Kidney tubule cell (primary cell): ENCODE measurements around the gene PALLD.

ENCODE experiments used
- DNase-seq: peaks from one replicate; pipeline ENCODE4 v3.0.0-alpha.2; 2018; ENCODE audit warnings: low spot score

Gene PALLD

GRCh38 chr4:168560184-168561180, 63.6 kb downstream of the PALLD start:
- DNase-seq, result peak; percentile 5

- peak; percentile 58 for DNase-seq
Measured at GRCh38 chr4:168562041-168562571, 65.3 kb downstream of the PALLD start.

DNA sequence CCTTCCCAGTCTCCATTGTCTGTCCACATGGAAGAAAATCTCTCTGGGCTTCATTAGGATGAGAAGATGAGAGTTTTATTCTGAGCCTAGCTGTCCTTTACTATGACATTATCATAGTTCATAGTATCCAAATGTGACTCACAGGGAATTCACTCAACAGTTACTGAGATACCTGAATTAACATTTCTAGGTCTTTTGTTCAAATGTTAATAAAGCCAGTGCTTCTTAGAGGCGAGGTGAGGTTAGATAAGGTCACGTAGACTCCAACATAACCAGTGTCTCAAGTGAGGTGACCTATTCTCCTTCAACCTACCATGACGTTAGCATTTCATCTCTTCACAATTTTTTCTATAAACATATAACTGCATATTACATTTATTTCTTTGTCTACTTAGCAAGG, 67.2 kb downstream of the PALLD start:
- no peak for DNase-seq

DNA sequence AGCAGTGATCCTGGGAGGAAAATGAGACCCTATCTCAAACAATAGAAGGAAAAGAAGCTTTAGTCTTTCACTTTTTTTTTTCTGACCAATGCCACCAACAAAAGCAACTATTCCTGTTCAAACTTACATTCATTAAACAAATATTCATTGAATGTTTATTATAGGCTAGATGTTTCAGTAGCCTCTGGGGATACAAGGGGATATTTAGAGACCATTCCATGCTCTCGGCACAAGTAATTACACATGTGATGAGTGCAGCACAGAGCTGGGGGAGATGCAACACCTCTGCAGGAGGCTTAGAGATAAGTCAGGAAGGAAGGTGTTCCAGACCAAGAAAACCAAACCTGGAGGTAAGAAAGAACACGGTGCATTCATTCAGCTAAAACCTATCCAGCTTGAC, 68.3 kb downstream of the PALLD start:
- DNase-seq, result no peak

DNA sequence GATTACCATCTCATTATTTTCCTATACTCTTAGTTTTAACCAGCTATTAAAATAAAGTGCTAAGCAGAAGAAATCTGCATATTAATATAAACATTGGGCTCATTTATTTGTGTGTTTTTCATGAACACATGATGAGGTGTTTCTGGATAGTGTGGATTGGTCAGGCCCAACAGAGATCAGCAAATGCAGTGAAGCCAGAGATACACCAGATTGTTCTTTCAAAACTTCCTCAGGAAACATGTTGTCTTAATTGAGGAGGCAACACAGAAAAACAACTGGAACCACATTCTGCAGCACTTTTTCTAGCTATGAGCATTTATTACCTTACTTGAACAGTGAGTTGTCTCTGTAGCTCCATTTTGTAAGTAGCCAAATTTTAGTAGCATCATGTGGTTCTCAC, 69.9 kb downstream of the PALLD start:
- DNase-seq, result no peak

GRCh38 chr4:168569066-168569930, 72.4 kb downstream of the PALLD start:
- DNase-seq, result peak; percentile 9

DNA sequence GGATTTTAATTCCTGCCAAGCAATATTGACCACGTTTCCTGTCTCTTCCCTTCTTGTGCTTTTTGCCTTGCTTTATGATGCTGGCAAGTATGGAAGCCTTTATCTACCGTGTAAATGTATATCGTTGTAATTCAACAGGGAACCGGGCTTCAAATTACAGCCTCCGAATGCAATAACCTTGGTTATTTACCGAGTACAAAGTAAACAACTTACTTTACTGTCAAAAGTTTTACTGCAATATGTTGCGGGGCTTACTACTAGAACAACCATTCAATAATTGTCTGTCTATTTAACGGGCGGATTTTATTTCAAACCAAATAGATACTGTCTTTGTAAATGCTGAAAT, 73.1 kb downstream of the PALLD start:
- DNase-seq, result no peak

DNA sequence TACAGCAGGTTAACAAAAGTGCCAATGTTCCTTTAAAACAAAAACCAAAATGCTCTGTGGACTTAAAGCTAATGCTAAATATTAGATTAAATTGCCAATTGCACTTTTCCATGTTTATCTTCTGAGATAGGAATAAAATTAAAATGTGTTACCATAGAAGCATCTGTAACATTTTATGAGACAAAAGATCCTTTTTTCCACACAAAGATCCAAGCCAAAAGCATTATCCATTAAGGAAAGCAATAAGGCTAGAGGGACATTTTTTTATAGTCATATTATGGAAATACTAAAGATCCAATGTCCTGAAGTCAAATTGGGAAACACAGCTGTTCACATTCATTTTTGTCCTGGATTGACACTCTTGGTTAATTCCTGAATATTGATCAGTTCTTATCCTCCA, 73.6 kb downstream of the PALLD start:
- no peak for DNase-seq

DNA sequence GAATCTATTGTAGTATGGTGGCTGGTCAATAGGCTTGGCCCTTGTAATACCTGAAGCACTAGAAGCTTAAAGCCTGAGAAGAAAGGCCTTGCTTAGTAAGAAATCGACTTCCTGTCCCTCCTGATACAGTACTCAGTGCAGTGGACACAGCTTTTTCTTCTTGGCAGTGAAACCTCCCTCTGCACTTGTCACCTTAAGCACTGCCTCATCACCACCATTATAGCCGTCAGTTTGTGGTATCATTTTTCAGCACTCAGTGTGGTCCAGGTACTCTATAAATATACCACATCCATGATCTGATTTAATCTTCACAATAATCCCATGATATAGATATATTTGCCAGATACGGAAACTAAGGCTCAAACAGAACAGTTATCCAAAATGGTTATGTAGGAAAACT, 75.2 kb downstream of the PALLD start:
- no peak for DNase-seq

GRCh38 chr4:168573870-168574269, 77.0 kb downstream of the PALLD start:
- no peak for DNase-seq

- peak; percentile 54 for DNase-seq
Measured at GRCh38 chr4:168574581-168575295, 77.9 kb downstream of the PALLD start.

DNA sequence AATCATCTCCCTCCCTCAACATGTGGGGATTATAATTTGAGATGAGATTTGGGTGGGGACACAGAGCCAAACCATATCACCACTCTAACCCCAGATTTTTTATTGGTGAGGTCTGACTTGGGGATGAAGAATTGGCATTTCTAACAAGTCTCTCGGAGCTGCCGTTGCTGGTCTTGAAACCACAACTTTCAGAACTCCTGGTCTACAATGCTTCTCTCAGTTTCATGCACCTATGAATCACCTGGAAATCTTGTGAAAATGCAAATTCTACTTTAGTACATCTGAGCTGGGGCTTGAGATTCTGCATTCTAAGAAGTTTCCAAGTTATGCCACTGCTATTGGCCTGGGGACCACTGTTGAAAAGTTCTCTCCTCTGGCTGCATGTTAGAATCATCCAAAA, 78.6 kb downstream of the PALLD start:
- no peak for DNase-seq

- no peak for DNase-seq
Measured at GRCh38 chr4:168577624-168578023, 80.8 kb downstream of the PALLD start.

GRCh38 chr4:168580228-168580627, 83.4 kb downstream of the PALLD start:
- DNase-seq, result no peak

DNA sequence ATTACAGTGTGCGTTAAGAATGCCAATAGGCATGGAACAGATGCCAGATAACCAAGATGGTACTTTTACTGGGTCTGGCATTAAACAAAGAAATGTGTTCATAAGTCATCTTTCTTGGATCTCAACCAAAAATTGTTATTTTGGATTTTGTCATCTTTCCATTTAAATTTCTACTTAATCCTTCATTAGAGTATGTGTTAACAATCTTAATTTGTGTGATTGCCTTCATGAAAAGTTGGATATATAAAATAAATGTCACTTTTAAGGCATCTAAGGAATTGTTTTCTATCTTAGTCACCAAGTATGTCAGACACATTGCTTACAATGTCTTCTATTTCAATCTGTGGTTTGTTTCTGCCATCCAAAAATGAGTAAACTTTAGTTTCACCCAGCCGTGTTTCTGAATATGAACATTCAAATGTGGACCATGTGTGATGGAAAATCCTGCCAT, 87.5 kb downstream of the PALLD start:
- peak; percentile 63 for DNase-seq

DNA sequence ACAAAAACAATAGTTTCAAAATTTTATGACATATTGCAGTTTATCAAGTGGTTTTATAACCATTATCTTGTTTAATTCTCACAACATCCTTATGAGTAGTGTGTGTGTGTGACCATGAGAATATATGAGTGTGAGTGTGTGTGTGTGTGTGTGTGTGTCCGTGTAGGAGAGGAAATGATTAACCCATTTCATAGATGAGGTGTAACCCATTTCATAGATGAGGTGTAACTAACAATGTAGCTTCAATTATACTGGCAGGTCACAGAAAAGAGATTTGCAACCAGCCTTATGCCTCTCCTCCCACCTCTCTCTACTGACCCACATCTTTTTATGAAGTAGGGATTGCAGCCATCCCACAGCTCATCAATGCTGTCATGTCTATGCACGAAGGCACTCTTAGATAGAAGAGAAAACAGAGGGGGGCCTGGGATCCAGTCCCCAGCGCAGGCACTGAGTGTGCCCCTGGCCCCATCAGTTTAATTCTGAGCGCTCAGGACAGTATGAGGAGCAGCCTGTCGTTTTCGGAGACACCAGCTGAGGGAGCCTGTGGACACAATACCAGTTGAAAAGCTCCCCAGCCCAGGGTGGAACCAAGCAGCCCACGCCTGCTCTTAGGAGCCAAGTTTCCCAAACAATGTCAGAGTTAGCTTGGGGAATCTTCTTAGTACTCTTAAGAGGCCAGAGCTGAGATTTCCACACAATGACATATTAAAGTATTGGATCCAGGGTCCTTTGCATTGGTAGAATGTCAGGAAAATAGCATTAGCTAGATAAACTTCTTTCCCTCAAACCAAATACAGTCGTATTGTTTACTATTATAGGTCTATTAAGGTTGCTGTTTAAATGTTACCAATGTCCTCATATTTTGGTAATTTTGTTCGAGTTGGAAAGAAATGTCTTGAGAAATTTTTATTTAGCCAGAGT, 88.6 kb downstream of the PALLD start:
- peak; percentile 82 for DNase-seq

GRCh38 chr4:168586926-168587325, 90.1 kb downstream of the PALLD start:
- no peak for DNase-seq

DNA sequence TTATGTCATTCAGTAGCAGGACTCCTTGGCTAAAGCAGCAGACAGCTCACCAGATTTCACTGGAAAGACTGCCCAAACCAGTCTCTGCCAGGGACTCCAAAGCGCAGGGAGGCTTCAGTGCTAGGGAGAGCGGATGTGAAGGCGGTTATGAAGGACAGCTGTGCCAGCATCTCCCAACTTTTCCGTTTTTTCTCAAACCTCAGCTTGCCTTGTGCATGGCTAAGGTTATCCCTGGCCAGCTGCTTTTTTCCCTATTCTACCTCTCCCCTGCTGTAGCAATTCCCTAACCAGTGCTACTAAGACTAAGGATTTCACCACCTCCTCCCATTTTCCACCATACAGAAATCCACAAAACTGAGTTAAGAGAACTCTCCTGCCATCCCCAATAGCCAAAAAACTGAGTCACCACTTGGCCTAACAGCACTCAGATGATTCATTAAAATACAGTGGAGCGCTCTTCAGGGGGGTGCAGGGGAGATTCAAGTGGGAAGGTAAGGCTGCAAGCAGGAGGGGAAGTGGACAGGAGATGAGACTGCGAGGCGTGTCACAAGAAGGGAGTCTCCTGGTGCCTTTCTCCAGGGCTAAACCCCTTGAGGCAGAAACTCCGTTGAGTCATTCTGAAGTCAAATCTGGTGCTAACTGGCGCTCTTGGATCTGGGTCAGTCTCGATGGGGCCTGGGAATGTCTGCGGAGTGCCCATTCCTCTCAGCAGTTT, 90.7 kb downstream of the PALLD start:
- peak; percentile 97 for DNase-seq

DNA sequence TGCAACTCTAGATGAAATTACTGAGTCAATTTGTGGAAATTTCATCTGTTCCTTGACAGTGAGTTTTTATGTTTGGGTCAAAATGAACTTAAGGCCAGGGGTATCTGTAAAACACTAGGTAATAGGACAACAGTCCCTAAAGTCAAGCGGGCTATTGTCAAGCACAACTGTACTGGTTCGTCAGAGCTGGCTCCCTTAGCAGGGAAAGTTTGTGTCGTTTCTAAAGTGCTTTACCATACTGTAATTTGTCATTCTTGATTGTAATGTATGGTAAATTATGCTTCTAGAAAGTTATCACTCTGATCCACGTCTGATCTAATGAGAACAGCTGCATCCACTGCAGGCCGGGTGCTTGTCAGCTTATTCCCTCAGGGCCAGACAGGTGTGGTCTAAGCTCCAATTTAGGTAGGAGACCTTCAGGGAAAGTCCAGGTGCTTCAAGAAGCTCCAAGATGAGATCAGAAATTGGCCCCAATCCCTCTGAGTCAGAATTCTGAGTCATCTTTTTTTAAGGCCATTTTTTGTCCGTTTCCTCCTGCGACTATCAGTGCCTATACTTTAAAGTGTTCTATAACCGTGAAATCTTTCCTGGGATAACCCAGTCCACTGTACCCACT, 92.2 kb downstream of the PALLD start:
- DNase-seq, result peak; percentile 96

DNA sequence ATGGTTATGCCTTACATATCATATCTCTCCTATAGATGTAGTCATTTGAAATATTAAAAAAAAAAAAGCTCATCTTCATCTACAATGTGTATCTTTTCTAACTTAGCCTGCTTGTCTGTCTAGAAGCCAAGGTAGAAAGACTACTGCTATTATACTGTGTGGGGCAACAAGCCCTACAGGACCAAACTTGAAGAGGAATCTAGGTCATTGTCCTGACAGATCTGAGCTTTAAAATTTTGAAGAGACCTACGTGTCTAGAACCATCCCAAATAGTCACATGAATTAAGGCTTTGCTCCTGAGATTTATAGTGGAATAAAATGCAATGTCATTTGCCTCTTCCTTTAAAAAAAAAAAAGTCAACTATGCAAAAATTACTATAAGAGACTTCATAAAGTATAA, 95.8 kb downstream of the PALLD start:
- DNase-seq, result no peak
